ENCODE results near the gene GPR87.

GPR87 gene

GRCh38 chr3:151281671-151282324 lies 34.8 kb downstream of the GPR87 start:
- DNase-seq: no peak

DNA sequence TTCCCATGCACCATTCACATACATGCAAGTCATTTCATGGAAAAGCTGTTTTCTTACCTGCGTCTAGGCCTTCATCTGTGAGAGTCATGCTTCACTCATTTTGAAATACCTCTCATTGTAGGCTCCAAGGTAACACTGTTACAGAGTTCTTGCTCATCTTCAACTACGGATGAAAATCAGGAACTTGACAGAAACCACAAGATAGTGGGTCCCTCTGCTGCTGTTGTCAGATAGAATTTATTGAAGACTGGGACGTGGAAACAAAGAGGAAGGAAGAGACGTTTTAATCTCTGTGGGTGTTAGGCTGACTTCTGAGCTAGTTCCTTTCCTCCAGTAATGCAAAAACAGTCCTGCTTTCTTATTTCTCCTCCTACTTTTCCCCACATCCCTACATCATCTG lies 38.4 kb downstream of the GPR87 start, which contains the start of gene P2RY14:
Gene P2RY14, minus strand, starts transcription at position 313 of the 400 bp plus-strand sequence. CDS start 64,226 bp downstream, outside the sequence.
- DNase-seq: peak; percentile 75

DNA sequence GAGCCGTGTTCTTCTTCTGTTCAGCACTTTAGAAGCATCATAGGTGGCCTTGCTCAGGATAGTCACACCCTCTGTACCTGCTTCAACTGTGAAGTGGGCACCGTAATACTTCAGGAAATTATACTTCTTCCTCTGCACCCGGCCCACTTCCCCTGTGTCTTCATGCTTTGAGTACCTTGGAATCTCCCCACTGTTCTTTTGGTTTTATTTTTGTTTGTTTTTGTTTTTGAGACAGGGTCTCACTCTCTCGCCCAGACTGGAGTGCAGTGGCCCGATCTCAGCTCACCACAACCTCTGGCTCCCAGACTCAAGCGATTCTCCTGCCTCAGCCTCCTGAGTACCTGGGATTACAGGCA lies 40.0 kb downstream of the GPR87 start:
- DNase-seq: no peak

DNA sequence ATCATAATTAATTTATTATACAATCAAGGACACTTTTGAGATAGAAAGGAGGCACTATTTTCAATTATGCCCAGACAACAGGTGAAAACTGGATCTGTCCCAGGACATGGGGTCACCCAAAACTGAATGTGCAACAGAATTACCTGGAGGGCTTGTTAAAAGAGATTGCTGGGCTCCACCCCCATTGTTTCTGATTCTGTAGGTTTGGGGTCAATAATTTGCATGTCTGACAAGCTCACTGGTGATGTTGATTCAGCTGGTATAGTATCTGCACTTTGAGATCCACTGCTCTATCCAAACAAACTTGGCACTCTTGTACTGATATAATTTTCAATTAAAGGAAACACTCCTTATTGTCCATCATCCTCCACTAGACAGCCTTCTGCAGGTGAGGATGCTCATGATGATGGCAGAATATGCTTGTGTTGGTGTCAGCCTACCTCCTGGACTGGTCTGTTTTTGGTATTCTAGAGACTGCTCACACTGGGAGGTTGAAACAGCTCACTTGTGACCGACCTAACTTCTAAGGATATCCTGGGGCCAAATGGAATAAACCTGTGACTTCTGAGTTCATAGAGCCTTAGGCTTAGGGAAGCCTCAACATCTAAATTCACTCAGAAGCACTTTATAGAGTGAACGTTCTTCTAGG lies 40.5 kb downstream of the GPR87 start:
- DNase-seq: no peak

DNA sequence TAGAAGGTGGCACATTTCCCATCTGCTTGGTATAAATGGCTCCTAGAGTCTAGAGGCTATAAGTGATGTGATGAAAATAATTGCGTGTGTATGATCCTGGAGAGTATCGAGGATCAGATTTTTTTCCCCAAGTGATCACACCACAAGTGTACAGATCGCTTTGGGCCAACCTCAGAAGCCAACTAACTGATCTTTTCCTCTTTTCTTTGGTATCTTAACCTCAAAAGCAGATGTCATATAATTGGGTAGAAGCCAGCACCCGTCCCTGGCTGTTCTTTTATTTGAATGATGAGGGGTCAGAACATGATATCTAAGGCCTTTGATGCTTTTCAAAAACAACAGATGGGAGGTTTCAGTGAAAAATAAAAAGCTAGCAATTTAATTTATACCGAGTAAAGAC lies 41.5 kb downstream of the GPR87 start:
- peak; percentile 53 for DNase-seq

DNA sequence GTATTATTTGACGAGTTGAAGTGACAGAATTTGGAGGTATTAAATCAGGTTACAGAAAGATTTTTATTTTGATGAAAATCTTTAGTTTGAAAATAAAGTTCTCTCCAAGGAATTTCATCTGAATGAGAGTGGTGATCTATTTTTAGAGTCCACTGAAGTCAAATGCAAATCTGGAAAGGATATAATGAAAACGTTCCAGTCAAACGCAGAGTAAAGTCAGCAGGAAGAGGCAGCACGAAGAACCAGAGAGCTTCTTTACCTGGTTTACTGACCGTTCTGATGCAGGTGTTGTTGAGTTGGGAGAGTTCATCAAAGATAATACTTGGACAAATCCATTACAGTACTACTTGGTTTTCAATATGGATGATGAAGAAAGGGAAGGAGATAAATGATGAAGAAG lies 47.0 kb downstream of the GPR87 start:
- DNase-seq: no peak

GRCh38 chr3:151268267-151269235 lies 48.1 kb downstream of the GPR87 start:
- DNase-seq: no peak

GRCh38 chr3:151267066-151267465 lies 49.6 kb downstream of the GPR87 start:
- DNase-seq: no peak

GRCh38 chr3:151265866-151266265 lies 50.8 kb downstream of the GPR87 start:
- DNase-seq: peak; percentile 68

DNA sequence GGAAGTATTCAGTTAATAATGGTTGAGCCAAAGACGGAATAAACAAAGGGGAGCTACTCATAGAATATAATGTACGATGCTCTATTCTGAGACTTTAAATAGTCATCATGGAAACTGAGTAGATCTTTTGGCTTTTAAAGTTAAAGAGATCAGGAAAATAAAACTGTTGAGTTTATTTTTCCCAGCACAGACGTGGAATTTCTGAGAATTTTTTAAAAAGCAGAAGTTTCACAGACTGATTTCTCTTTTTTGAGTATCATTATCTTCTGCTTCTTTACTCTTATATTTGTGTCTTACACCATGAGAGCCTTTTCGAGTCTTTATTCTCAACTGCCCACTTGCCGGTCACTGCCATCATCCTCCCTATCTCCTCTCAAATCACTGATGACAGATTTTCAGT lies 51.5 kb downstream of the GPR87 start:
- DNase-seq: peak; percentile 38

DNA sequence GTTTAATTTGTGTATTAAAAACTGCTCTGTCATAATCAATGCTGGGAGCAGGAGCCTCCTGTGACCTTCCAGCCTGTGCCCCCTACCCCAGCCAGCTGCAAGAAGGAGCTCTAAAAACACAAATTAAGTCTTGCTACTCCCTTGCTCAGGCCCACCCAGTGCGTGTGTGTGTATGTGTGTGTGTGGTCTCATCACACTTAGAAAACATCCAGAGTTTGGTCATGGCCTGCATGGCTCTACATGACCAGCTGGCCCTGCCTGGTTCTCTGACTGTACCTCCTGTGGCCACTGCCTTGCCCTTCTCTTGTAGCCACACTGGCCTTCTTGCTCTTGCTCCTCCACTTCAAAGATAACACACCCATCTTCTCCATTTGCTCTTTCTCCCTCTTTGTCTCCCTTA lies 52.0 kb downstream of the GPR87 start:
- no peak for DNase-seq

DNA sequence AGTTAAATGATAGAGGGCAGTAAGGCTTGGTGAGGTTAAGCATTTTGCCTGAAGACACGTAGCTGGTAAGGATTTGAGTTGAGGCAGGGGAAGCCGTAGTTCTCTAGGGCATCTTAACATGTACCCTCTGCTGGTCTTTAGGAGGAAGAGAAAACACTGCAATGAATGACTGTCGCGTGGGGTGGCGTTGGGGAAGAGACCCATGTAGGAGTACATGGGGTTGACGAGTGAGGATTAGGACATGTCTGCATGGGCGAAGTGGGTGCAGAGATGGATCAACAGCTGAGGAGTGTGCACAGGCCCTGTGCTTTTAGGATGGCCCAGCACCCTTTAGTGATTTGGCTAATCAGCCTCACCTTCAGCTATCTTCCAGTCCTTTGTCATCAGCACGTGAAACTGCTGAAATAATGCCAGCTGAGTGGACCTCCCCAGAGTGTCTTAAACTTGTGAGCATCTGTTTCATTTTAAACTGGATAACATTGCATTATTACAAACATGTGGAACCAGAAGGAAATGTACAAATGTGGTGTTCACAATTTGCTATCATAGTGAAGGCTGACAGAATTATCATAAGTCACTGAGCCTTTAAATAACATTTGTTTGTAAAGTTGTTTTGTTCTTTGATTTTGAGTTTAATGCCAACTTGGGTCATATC lies 53.6 kb downstream of the GPR87 start:
- DNase-seq: no peak

- no peak for DNase-seq
Measured at GRCh38 chr3:151259664-151260063, 57.0 kb downstream of the GPR87 start.

DNA sequence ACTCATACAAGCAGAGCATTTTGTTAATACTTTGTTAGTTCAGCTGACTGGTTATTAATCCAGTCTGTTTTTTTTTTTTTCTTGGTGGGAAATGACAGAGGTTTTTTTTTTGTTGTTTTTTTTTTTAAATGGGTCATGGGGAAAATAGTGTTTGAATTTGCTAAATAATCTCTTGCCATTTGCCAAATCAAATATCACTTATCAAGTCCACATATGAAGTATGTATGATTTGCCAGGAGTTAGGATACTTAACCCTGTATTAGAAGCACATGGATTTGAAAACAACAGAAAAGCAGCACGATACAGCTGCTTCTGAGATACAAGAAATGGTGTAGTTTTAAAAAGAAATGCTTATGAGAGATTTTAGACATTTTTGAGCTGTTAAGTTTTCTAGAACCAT lies 59.9 kb downstream of the GPR87 start:
- no peak for DNase-seq

- no peak for DNase-seq
Measured at GRCh38 chr3:151248772-151249337, 67.8 kb downstream of the GPR87 start.
